Renal cortex interstitium (tissue), 11 donors: ENCODE results near the gene AKR1B15. TPM values are rescaled to one million over a fixed set of nuclear protein-coding genes. Genes with fewer than 3 reads are reported as not detected.
A peak's percentile ranks its signal among the peaks of the same experiment; 100 is the strongest.
"Not testable (repeated sequence)": the region's sequence is repeated elsewhere in the genome, so short reads cannot be mapped to it uniquely, and the experiment has no call there.

ENCODE experiments used
- DNase-seq, 11 donors: peaks; one replicate each; pipeline ENCODE4 v3.0.0-alpha.2; 2013; ENCODE audit warnings: low read depth in 9 of 11, low spot score in 4 of 11; ENCODE audit errors: extremely low read depth in 1 of 11
- polyA plus RNA-seq, 3 donors: library from polyadenylated mRNA; unstranded; fragments of 120-200 nt; gene quantifications; one replicate each; pipeline ENCODE4 v1.2.1, GENCODE V29; 2013; ENCODE audit not compliant: insufficient read length in 3 of 3

The AKR1B15 gene
- polyA plus RNA-seq, 3 donors: 0.26 TPM; not detected in 2

GRCh38 chr7:134553976-134554375 is 5.1 kb downstream of the AKR1B15 start:
- DNase-seq: no peak

DNA sequence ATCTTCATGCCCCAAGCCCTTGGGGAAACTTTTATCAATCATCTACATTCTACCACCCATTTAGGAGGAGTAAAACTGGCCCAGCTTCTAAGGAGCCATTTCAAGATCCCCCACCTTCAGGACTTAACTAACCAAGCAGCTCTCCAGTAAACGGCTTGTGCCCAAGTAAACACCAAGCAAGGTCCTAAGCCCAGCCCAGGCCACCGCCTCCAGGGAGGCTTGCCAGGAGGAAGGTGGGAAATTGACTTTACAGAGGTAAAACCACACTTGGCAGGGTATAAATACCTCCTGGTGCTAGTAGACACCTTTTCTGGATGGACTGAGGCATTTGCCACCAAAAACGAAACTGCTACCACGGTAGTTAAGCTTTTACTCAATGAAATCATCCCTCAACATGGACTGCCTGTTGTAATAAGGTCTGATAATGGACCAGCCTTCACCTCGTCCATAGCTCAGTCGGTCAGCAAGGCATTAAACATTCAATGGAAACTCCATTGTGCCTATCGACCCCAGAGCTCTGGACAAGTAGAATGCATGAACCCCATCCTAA is 5.6 kb downstream of the AKR1B15 start:
- DNase-seq: no peak

DNA sequence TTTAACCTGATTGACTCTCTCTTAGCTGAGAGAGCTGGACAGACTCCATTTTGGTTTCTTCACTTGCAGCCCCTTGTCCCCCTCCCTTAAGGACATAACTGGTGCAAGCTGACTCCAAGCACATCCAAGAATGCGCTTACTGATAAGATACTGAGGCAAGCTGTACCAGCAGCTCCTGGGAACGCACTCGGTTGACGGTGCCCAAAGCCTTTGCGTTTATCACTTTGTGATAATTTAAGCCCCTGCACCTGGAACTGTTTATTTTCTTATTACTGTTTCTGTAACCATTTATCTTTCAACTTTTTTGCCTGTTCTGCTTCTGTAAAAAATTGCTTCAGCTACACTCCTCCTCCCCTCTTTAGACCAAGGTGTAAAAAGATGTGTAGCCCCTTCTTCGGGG is 8.5 kb downstream of the AKR1B15 start:
- no peak for DNase-seq

DNA sequence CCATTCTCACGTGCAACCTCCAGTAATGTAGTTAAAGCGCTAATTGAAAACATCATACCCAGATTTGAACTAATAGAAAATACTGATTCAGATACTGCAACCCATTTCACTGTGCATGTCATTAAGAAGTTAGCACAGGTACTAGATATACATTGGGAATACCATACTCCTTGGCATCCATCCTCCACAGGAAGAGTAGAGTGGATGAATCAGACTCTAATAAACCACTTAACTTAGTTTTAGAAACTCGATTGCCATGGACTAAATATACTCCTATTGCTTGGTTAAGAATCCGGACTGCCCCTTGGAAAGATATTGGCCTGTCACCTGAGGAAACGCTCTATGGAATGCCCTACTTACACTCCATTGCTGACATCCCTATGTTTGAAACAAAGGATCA is 9.5 kb downstream of the AKR1B15 start:
- DNase-seq: no peak

DNA sequence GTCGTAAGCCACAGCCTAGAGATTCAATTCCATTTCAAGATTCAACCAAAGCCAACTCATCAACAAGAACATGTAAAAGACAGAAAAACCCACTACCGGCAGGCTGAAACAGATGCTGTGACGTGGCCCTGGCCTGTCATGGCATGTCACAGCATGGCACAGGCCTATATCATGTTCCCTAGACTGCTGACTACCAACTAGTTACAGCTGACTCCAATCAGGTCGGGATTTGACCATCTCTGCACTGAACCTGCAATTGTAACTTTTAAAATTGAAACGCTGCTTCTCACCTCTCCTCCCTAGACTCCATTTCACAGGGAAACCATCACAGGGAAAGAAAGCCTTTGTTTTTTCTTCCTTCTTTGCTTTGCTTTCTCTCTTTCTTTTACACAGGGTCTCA is 12.7 kb downstream of the AKR1B15 start:
- not testable (repeated sequence) for DNase-seq

- no peak for DNase-seq
These were observed 13.2 kb downstream of the AKR1B15 start for GRCh38 chr7:134562136-134562535.

- DNase-seq: not testable (repeated sequence)
These were observed 14.5 kb downstream of the AKR1B15 start for GRCh38 chr7:134563398-134563749.

DNA sequence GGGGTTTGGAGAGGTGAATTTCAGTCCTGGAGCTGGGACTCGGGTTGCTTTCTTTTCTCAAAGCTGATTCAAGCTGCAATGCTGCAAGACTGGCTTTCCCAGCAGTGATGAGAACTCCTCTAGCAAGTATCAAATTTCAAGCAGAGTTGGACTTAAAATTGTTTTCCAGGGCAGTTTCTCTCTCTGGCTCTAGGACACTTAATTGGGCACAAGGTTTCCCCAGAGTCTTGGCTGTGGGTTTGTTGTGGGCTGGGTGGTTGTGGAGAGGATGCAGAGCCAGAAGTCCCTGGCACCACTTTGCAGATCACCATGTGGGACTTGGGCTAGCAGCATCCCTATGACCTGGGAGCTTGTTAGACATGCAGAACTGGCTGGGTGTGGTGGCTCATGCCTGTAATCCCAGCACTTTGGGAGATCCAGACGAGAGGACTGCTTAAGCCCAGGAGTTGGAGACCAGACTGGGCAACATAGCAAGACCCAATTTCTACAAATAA is 16.8 kb downstream of the AKR1B15 start:
- DNase-seq: peak in 1 of 11 donors; percentile 17

DNA sequence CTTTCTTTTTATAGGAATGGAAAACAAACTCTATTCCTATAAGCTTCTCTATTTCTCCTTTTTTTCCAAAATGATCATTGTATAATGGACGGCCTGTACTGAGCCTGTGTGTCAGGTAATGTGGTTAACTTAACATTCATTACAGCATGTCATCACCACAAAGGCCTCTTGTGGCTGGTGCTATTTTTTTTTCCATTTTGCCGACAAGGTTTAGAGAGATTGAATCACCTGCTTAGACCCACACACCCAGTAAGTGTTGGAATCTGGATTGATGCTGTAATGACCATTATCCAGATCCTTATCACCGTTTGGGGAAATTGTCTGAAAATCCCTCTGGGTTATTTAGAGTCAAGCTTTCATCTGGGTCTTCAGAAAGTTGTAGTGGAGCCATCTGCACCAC is 18.5 kb downstream of the AKR1B15 start:
- no peak for DNase-seq

- DNase-seq: not testable (repeated sequence)
These were observed 21.1 kb downstream of the AKR1B15 start for GRCh38 chr7:134569962-134570361.

DNA sequence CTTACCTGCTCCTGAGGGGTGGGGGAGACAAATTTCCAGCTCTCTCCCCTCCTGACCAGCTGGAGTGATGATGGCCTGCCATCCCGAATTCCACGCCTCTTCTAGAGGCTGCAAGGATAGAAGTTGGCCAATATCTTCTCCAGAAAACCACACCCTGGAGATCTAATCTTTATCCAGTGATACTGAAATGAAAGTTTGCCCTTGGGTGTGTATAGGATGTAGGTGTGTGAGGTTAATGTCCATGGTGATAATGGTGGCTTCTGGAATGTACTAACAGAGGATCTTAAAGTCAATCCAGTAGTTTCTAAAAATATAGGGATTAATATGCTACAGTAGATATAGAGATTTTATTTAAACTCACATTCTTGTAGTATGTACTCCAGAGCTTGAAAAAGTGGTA is 22.2 kb downstream of the AKR1B15 start:
- no peak for DNase-seq

- no peak for DNase-seq
These were observed 23.0 kb downstream of the AKR1B15 start for GRCh38 chr7:134571746-134572461.

DNA sequence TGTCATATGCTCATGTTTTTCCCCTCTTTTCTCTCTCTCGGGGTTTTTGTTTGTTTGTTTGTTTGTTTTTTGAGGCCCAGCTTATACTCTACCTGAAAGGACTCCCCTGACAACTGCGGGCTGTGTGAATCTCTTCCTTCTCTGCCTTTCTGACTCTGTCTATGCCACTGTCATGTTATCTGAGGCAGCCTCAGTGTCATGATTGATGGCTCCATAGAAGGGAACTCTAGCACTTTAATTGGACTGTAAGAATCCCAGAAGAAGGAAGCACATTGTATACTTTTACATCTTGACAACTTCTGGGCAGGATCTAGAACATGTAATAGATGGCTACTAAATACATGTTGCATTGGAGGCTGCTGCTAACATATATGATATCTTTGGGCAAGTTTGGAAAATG is 25.4 kb downstream of the AKR1B15 start:
- DNase-seq: no peak

DNA sequence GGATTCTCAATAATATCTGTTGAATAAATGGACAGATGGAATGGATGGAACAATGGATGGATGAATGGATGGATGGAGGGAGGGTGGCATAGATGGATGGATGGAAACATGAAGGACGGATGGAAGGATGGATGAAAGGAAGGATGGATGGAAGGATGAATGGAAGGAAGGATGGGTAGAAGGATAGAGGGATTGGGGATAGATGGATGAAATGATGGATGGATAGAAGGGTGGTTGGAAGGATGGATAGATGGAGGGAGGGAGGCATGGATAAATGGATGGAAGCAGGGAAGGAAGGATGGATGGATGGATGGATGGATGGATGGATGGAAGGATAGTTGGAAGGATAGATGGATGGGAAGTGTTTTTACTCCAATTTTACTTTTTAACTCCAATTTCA is 35.4 kb downstream of the AKR1B15 start:
- DNase-seq: no peak

GRCh38 chr7:134585897-134586296 is 37.0 kb downstream of the AKR1B15 start:
- DNase-seq: no peak

DNA sequence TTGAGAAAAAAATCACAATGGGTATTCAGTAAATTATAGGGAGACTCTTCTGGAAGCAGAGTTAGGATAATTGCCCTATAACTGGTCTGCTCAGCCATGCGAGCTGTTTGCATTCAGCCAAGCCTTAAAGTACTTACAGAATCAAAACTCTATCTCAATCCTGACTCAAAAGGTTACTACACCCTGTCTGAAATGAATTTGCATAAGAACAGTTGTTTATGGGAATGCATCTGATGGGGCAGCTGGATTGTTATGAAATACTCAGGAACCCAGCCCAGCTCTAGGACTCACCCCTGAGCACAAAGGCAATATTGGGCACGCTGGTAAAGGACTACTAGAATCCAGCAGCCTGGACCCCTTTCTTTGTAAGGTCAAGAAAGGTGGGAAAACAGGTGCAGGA is 38.8 kb downstream of the AKR1B15 start:
- DNase-seq: no peak

GRCh38 chr7:134589491-134589941 is 40.6 kb downstream of the AKR1B15 start:
- DNase-seq: no peak

DNA sequence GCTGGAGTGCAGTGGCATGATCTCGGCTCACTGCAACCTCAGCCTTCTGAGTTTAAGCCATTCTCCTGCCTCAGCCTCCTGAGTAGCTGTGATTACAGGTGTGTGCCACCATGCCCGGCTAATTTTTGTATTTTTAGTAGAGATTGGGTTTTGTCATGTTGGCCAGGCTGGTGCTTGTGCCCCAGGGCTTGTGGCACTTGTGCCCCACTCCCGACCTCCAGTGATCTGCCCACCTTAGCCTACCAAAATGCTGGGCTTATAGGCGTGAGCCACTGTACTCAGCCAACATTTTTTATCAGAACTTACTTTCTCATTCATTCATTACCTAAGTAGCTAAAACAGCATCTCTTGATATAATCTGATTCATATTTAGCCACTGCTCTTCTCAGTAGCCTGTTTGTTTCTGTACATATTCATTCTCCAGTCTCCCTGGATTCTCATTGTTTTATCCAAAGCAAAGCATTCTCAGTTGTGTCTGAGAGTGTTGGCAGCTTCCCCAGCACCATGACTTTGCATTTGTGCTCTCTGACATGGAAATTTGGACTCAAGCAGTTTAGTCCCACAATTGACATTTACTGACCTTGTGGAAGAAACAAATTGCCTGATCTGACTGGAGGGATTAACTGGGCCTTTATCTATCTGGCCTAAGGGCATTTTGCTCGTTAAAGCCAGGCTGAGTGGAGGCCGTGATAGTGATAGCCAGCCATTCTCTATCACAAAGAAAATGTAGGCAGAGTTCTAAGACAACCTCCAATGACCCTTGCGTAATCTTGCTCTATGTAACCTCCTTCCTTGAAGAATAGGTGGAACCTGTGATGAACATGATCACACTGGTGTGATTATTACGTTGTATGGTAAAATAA is 44.9 kb downstream of the AKR1B15 start:
- DNase-seq: peak in 1 of 11 donors; percentile 15

DNA sequence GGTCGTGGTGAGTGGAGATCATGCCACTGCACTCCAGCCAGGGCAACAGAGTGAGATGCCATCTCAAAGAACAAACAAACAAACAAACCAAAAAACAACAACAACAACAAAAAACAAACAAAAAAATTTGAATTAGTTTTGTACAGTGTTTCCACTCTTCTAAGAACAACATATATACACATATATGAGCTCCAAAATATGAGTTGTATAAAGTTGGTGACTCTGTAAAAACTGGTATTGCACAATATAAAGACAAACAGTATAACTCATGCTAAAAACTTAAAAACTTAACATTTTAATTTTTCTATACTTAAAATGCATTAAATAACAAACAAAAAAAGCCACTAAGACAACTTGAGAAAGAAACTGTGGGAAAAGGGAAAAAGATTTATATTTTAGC is 46.0 kb downstream of the AKR1B15 start:
- DNase-seq: no peak

DNA sequence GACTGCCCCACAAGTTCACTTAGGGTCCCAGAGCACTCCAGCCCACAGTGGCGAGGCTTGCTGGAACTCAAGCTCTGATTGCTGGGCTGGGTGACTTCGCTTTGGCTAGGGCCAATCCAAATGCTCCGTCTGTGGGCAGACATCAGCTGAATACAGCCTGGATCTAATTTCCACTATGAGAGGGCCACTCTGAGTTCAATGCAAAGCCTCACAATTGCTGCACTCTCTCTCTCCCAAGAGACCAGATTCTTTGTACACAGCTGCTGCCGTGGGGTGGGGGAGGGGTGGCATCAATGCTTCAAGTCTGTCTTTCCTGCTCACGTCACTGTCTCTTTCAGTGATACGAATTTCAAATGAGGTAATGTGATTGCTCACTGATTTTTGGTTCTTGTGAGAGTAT is 50.5 kb downstream of the AKR1B15 start:
- no peak for DNase-seq
